GM19239 (cell line): ENCODE results near the gene EMB.
"Not testable (repeated sequence)": the region's sequence is repeated elsewhere in the genome, so short reads cannot be mapped to it uniquely, and the experiment has no call there.

Experiments
- DNase-seq: peaks from one replicate; pipeline ENCODE4 v3.0.0; 2011; ENCODE audit warnings: low spot score; ENCODE audit not compliant: insufficient read length
- FAIRE-seq: peaks from 2 replicates; lab custom pipeline; 2011; peaks lifted over from hg19 to GRCh38; lab: Jason Lieb, UNC

Gene EMB

GRCh38 chr5:50423100-50423799 is 17.8 kb downstream of the EMB start:
- not testable (repeated sequence) for FAIRE-seq

DNA sequence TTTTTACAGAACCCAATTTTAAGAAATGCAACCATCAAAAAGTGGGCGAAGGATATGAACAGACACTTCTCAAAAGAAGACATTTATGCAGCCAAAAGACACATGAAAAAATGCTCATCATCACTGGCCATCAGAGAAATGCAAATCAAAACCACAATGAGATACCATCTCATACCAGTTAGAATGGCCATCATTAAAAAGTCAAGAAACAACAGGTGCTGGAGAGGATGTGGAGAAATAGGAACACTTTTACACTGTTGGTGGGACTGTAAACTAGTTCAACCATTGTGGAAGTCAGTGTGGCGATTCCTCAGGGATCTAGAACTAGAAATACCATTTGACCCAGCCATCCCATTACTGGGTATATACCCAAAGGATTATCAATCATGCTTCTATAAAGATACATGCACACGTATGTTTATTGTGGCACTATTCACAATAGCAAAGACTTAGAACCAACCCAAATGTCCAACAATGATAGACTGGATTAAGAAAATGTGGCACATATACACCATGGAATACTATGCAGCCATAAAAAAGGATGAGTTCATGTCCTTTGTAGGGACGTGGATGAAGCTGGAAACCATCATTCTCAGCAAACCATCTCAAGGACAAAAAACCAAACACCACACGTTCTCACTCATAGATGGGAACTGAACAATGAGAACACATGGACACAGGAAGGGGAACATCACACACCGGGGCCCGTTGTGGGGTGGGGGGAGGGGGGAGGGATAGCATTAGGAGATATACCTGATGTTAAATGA is 19.7 kb downstream of the EMB start:
- FAIRE-seq, DNase-seq: not testable (repeated sequence)

More at GRCh38 chr5:50423100-50423799, 17.8 kb downstream of the EMB start:
- DNase-seq: not testable (repeated sequence)

DNA sequence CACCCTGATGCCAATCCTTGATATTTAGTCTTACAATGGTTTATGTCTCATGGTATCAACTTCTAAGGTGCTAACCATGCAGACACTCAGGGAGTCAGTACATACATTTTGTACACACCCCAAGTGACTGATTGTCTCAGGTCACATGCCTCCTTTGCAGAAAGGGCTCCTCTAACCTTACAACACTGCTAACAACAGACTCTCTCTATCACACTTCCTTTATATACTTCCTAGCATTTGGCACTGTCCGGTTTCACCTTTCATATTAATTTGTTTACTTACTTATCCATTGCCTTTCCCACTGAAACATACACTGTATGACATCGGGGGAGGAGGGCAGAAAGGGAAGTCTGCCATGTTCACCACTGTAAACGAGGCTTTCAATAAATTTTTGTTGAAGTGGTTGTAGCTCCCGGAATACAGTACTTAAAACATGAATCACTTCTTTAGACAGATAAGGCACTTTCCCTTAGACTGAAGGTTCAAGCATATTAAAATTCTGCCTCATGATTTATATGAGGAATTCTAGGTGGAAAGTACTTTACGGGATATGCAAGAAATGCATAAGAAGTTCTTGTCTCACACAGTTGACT is 20.6 kb downstream of the EMB start:
- DNase-seq: no peak
- no peak for FAIRE-seq

DNA sequence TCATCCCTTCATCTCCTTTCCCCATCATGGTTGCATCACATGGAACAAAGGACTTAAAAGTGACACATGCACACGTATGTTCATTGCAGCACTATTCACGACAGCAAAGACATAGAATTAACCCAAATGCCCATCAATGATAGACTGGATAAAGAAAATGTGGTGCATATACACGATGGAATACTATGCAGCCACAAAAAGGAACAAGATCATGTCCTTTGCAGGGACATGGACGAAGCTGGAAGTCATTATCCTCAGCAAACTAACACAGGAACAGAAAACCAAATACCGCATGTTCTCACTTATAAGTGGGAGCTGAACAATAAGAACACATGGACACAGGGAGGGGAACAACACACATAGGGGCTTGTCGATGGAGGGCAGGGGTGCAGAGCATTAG is 21.4 kb downstream of the EMB start:
- not testable (repeated sequence) for DNase-seq, FAIRE-seq

DNA sequence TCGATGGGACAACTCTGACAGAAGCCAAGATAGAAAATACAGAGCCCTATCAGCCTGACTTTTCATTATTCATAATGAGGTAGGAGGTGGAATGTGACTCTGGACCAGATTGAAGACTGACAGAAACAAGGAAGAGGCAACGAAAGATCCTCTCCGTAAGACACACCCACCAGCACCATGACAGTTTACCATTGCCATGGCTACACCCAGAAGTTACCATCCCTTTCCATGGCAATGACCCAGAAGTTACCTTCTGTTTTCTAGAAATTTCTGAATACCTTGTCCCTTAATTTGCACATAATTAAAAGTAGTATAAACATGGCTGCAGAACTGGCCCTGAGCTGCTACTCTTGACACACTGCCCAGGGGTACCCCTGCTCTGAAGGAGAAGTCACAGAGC is 24.5 kb downstream of the EMB start:
- not testable (repeated sequence) for DNase-seq, FAIRE-seq

DNA sequence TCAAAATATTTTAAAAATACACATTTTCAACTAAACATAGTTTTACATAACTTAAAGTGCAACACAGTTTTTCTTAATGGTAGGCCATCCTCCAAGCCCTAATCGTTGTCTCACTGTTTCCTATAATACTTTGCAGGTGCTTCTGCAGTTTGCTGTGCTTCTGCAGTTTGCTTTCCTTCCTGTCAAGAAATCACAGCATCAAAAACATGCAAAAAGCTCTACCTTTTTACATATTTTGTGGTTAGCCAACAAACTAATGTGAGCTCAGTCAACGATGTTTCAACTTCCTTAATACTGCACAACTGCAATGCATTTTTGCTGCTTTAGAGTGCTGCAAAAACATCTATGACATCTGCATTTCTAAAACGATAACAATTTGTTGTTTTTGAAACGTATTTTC is 25.2 kb downstream of the EMB start:
- FAIRE-seq: peak; percentile 31
- no peak for DNase-seq

DNA sequence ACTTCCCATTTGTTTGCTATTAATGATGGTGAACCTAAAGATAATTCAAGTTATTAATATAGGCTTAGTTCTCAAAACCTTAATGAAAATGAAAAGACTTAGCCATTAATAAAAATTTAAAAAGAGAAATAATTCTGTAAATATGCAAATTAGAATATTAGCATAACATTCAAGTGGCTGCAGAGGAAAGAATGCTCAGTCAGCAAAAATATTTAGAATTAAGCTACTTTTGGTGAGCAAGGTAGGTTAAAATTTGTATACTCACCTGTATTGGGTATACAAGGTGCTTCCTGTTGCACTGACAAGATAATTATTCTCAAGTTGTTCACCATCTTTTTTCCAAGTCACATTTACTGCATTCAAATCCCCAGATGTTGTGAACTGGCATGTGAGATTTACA is 30.2 kb downstream of the EMB start:
- not testable (repeated sequence) for DNase-seq, FAIRE-seq

GRCh38 chr5:50406877-50407276 is 34.2 kb downstream of the EMB start:
- DNase-seq (no peak), FAIRE-seq (no peak)

- no peak for FAIRE-seq
- DNase-seq: no peak
These were observed 39.8 kb downstream of the EMB start for GRCh38 chr5:50401336-50401735.

- DNase-seq, FAIRE-seq: not testable (repeated sequence)
These were observed 47.0 kb downstream of the EMB start for GRCh38 chr5:50393925-50394609.

GRCh38 chr5:50392289-50392688 is 48.8 kb downstream of the EMB start:
- not testable (repeated sequence) for DNase-seq, FAIRE-seq

GRCh38 chr5:50384381-50384780 is 56.7 kb downstream of the EMB start:
- FAIRE-seq: peak; percentile 23
- not testable (repeated sequence) for DNase-seq

GRCh38 chr5:50376696-50377095 is 64.4 kb downstream of the EMB start:
- FAIRE-seq, DNase-seq: not testable (repeated sequence)

DNA sequence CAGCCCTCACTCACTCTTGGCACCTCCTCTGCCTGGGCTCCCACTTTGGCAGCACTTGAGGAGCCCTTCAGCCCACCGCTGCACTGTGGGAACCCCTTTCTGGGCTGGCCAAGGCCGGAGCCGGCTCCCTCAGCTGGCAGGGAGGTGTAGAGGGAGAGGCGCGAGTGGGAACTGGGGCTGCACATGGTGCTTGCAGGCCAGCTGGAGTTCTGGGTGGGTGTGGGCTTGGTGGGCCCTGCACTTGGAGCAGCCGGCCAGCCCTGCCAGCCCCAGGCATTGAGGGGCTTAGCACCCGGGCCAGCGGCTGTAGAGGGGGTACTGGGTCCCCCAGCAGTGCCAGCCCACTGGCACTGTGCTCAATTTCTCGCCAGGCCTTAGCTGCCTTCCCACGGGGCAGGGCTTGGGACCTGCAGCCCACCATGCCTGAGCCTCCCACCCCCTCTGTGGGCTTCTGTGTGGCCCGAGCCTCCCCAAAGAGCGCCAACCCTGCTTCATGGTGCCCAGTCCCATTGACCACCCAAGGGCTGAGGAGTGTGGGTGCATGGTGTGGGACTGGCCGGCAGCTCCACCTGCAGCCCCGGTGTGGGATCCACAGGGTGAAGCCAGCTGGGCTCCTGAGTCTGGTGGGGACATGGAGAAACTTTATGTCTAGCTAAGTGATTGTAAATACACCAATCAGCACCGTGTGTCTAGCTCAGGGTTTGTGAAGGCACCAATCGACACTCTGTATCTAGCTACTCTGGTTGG is 71.6 kb downstream of the EMB start:
- DNase-seq: not testable (repeated sequence)

GRCh38 chr5:50365426-50366251 is 75.4 kb downstream of the EMB start:
- FAIRE-seq (no peak), DNase-seq (no peak)

More for the DNA sequence above, 71.6 kb downstream of the EMB start:
- FAIRE-seq: not testable (repeated sequence)

GRCh38 chr5:50364535-50365309 is 76.4 kb downstream of the EMB start:
- FAIRE-seq, DNase-seq: not testable (repeated sequence)

DNA sequence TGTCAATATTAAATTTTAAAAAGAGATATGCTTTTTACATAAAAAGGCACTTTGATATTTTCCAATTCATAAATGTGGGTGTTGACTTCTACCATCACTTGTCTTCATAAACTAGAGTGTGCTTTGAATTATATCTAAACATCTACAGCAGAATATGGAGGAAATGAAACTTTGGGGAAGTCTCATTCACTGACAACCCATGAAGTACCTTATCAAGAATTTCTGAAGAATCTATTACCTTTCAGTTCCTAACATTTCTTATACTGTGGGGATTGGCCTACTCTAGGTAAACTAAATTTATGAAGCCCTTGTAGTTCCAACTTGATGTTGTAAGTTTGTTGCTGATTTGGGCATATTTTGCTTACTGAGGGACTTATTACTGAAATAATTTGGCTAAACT is 81.9 kb downstream of the EMB start:
- no peak for FAIRE-seq
- DNase-seq: no peak

GRCh38 chr5:50352382-50352781 is 88.7 kb downstream of the EMB start:
- no peak for FAIRE-seq
- no peak for DNase-seq
